Ovary (tissue), 9 donors: ENCODE measurements around the gene CNTNAP5. TPM values are rescaled to one million over a fixed set of nuclear protein-coding genes. Genes with fewer than 3 reads are reported as not detected.

Experiments used
- DNase-seq, 5 donors: peaks; one replicate each; pipeline ENCODE4 v3.0.0-alpha.2; 2019 to 2020
- H3K27ac ChIP-seq, 2 donors: fragments of 200-600 bp; one replicate each; pipeline versions ENCODE4 v1.5.1 to v1.8.0; 2019 to 2022
- H3K27me3 ChIP-seq: fragments of 200-600 bp; one replicate; pipeline ENCODE4 v1.8.0; 2022
- H3K36me3 ChIP-seq: fragments of 200-600 bp; sonication (generic); one replicate; pipeline ENCODE4 v1.5.1; 2019
- H3K4me1 ChIP-seq: one replicate; pipeline ENCODE4 v1.8.1; 2013; ENCODE audit warnings: mild to moderate bottlenecking, moderate library complexity; ENCODE audit not compliant: insufficient read depth
- H3K4me3 ChIP-seq: fragments of 200-600 bp; sonication (generic); one replicate; pipeline ENCODE4 v1.5.1; 2017
- H3K9me3 ChIP-seq, 2 donors: fragments of 200-600 bp in 1 of 2; sonication (generic) in 1 of 2; one replicate each; pipeline versions ENCODE4 v1.5.1 to v1.8.1; 2013 to 2019; ENCODE audit warnings: mild to moderate bottlenecking in 1 of 2, moderate library complexity in 1 of 2
- EP300 ChIP-seq: sonication (generic); formaldehyde crosslinking; IDR thresholded peaks from one replicate; pipeline ENCODE4 v1.6.1; 2017; ENCODE audit warnings: antibody characterized with exemption
- POLR2A ChIP-seq: fragments of 450-650 bp; IDR thresholded peaks from one replicate; pipeline ENCODE4 v1.6.1; 2017; ENCODE audit warnings: antibody characterized with exemption, mild to moderate bottlenecking, moderate library complexity
- WGBS, 3 donors: extraction: QIAGEN DNeasy Blood & Tissue Kit in 1 of 3; methylation state at CpG; one replicate each; pipeline versions ENCODE4 v1.1.5 to v1.1.7; 2013 to 2017; 5-methylcytosine and 5-hydroxymethylcytosine counted together
- intact Hi-C, 4 donors: fragments of 100-400 bp; cut with DNase I; formaldehyde crosslinking; loops; one replicate each; pipeline versions ENCODE4 v1.11.0 to v1.15.1; 2022 to 2023
- polyA plus RNA-seq, 2 donors: library from polyadenylated mRNA; stranded (reverse); fragments of 200-250 nt in 1 of 2; fragments of 350-450 nt in 1 of 2; fragmentation: Illumina TruSeq in 1 of 2; extraction: RNeasy Lipid Tissue Mini Kit (QIAGEN cat#74804) in 1 of 2; gene quantifications; one replicate each; pipeline ENCODE4 v1.2.3, GENCODE V29; 2013 to 2014
- total RNA-seq, 7 donors: library from RNA; depleted of rRNA in 2 of 7; stranded (reverse); fragments of >200 nt in 2 of 7; fragmentation: NEBNext Ultra II Directional in 3 of 7; extraction: Animal tissue kit (Norgen Biotek cat#: 25700) in 3 of 7; gene quantifications; one replicate each; pipeline versions ENCODE4 v1.1.0 to v1.2.4, GENCODE V29; 2016 to 2023
- TF ChIP-seq, protein P1 (sequence below), 3 donors: fragments of 450-650 bp in 2 of 3; fragments of 200-600 bp in 1 of 3; IDR thresholded peaks; one replicate each; pipeline versions ENCODE4 v1.5.1 to v1.8.0; 2016 to 2022; ENCODE audit warnings: antibody characterized with exemption in 3 of 3, mild to moderate bottlenecking in 1 of 3
- donor health status: DM: no; HTN: no; CAD: no; lungs with moderate emphysema.
- donor health status: DM: no; HTN: no; CAD: no.
- donor health status: Bipolar disorder and iron deficiency.
- donor health status: DM: yes; HTN: yes; CAD: no.
- donor health status: DM: no; HTN: no; CAD: no.
- donor health status: DM: yes; HTN: yes; CAD: no.

Gene CNTNAP5
- total and polyA plus RNA-seq, 9 donors: not detected

DNA sequence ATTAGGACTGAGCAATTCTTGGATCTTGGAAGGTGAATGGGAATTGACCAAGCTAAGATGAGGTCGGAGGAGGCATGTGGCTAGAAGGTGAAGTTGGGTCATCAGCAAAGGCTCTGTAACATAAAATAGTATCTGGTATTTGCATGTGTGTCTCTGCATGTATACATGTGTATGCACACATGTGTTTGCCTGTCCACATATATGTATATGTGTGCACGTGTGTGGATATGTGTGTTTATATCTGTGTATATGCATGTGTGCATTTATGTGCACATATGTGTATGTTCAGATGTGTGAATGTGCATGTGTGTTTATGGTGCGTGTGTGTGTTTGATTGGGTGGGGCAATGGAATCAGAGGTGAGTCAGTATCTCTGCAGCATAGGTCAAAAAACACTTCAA is 664.3 kb downstream of the CNTNAP5 start:
- Histone ChIP-seq H3K4me1 (no peaks in the 10 kb centered on the region), H3K9me3 (peaks cover 0 to 4% of the 10 kb centered on the region in 2 donors), H3K27ac (no peak overlapping the region), H3K36me3 (no peaks in the 10 kb centered on the region), H3K4me3 (no peak overlapping the region), H3K27me3 (no peaks in the 10 kb centered on the region)
- WGBS, 3 donors: 90 to 97% (median 92%) methylated on average over 3 of the region's 3 CpGs
- TF ChIP-seq POLR2A: no peak
- TF ChIP-seq, protein P1, sequence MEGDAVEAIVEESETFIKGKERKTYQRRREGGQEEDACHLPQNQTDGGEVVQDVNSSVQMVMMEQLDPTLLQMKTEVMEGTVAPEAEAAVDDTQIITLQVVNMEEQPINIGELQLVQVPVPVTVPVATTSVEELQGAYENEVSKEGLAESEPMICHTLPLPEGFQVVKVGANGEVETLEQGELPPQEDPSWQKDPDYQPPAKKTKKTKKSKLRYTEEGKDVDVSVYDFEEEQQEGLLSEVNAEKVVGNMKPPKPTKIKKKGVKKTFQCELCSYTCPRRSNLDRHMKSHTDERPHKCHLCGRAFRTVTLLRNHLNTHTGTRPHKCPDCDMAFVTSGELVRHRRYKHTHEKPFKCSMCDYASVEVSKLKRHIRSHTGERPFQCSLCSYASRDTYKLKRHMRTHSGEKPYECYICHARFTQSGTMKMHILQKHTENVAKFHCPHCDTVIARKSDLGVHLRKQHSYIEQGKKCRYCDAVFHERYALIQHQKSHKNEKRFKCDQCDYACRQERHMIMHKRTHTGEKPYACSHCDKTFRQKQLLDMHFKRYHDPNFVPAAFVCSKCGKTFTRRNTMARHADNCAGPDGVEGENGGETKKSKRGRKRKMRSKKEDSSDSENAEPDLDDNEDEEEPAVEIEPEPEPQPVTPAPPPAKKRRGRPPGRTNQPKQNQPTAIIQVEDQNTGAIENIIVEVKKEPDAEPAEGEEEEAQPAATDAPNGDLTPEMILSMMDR (IDR thresholded peaks at IDR 0.05): no peak
- no peak for TF ChIP-seq EP300
- intact Hi-C loops: no loop called here
- no peak for DNase-seq

DNA sequence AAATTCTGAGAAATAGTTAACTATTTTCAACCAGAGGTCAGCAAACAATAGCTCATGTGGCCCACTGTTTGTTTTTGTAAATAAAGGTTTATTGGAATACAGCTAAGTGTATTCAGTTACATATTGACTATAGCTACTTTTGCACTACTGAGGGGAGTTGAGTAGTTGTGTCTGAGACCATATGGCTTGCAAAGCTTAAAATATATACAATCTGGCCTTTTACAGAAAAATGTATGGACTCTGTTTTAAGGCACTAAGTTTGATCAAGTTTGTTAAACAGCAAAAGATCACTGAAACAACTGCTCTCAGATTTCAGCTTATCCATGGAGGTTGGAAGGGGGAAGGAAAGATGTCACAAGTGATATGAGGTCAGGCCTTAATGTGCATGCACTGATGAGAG is 667.1 kb downstream of the CNTNAP5 start:
- Histone ChIP-seq H3K9me3 (peaks cover 0 to 4% of the 10 kb centered on the region in 2 donors), H3K27me3 (no peaks in the 10 kb centered on the region), H3K4me1 (no peaks in the 10 kb centered on the region), H3K27ac (no peak overlapping the region), H3K36me3 (no peaks in the 10 kb centered on the region), H3K4me3 (no peak overlapping the region)
- TF ChIP-seq, protein P1 (IDR thresholded peaks at IDR 0.05): no peak
- TF ChIP-seq EP300: no peak
- TF ChIP-seq POLR2A: no peak
- no peak for DNase-seq
- intact Hi-C loops: no loop called here

DNA sequence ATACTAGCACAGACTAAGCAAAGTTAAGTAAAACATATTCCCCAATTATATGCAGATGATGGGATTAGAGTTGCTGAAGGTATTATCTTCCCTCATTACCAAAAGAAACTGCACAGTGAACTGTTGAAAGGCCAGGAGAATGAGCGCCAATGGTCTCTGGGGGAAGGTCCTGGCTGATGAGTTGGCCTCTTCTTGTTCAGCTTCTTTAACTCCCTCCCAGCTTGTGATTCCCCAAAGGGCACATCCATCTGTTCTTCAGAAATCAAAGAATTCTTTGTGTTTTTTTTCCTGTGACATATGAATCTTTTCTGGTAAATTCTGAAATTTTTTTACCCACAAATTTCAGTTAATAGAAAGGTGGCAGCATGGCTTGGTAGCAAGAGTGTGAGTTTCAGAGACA is 667.6 kb downstream of the CNTNAP5 start:
- no peaks in the 10 kb centered on the region for H3K36me3 ChIP-seq
- TF ChIP-seq POLR2A (no peak), EP300 (no peak)
- TF ChIP-seq, protein P1 (IDR thresholded peaks at IDR 0.05): no peak
- H3K9me3 ChIP-seq: peaks cover 0 to 4% of the 10 kb centered on the region in 2 donors
- H3K4me1 ChIP-seq: no peaks in the 10 kb centered on the region
- no peaks in the 10 kb centered on the region for H3K27me3 ChIP-seq
- DNase-seq: no peak
- no peak overlapping the region for H3K4me3 ChIP-seq
- intact Hi-C loops: no loop called here
- no peak overlapping the region for H3K27ac ChIP-seq
- WGBS, 3 donors: 67 to 81% (median 68%) methylated on average over 1 of the region's 1 CpG

DNA sequence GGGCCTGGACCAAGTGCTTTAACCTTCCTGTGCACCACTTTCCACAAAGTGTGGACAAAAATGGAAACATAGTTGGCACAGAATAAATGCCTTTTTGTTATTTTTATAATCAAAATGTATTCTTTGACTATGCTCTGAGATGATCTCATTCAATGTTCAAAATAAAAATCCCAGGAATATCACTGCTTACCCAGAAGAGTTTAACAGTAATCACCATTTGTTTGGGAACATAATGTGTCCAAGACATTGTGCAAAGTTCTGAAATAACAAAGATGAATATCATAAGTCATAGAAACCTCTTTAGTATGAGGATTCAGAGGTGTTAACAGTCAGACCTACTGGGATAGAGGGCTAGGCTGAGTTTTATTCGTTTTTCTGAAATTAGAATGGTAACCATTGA is 668.1 kb downstream of the CNTNAP5 start:
- H3K36me3 ChIP-seq: no peaks in the 10 kb centered on the region
- TF ChIP-seq EP300 (no peak), POLR2A (no peak)
- TF ChIP-seq, protein P1 (IDR thresholded peaks at IDR 0.05): no peak
- intact Hi-C loops: no loop called here
- no peak for DNase-seq
- H3K27ac ChIP-seq: no peak overlapping the region
- no peak overlapping the region for H3K4me3 ChIP-seq
- WGBS, 3 donors: 54 to 69% (median 55%) methylated on average over 1 of the region's 1 CpG
- no peaks in the 10 kb centered on the region for H3K4me1 ChIP-seq
- peaks cover 0 to 4% of the 10 kb centered on the region in 2 donors for H3K9me3 ChIP-seq
- no peaks in the 10 kb centered on the region for H3K27me3 ChIP-seq
